ENCODE results near the gene LRP1.

Gene LRP1

GRCh38 chr12:57210926-57211692, 82.8 kb downstream of the LRP1 start:
- Mint-ChIP-seq H3K4me3 (no peak overlapping the region), H3K36me3 (ENCODE audit: low read depth) (no peaks in the 10 kb centered on the region), H3K9me3 (no peaks in the 10 kb centered on the region), H3K27me3 (peaks cover 29% of the 10 kb centered on the region), H3K4me1 (ENCODE audit: low read depth) (peaks cover 21% of the 10 kb centered on the region), H3K27ac (no peak overlapping the region)
- DNase-seq, result no peak

DNA sequence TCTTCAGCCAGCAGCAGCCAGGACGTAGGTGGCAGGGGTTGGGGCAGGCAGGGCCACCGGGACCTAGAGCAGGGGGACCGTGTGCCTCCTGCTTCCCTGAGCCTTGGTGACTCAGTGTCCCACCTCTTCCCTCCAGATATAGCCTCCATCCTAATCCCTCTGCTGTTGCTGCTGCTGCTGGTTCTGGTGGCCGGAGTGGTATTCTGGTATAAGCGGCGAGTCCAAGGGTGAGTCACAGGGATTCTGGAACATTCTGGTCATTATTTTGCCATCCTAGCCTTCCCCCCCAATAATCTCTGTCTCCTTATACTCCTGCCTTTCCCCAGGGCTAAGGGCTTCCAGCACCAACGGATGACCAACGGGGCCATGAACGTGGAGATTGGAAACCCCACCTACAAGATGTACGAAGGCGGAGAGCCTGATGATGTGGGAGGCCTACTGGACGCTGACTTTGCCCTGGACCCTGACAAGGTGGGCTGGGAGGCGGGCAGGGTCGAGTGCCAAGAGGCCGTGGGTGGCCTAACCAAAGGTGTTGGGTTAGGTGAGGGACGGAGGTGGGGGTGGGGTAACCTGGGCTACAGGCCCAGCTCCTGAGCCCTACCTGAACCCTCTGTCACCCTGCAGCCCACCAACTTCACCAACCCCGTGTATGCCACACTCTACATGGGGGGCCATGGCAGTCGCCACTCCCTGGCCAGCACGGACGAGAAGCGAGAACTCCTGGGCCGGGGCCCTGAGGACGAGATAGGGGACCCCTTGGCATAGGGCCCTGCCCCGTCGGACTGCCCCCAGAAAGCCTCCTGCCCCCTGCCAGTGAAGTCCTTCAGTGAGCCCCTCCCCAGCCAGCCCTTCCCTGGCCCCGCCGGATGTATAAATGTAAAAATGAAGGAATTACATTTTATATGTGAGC, 83.8 kb downstream of the LRP1 start:
- Mint-ChIP-seq H3K4me3 (no peak overlapping the region), H3K27ac (no peak overlapping the region), H3K27me3 (peaks cover 33% of the 10 kb centered on the region), H3K9me3 (no peaks in the 10 kb centered on the region), H3K4me1 (ENCODE audit: low read depth) (peaks cover 22% of the 10 kb centered on the region), H3K36me3 (ENCODE audit: low read depth) (no peaks in the 10 kb centered on the region)
- no peak for DNase-seq

- Mint-ChIP-seq H3K4me1 (ENCODE audit: low read depth) (peaks cover 29% of the 10 kb centered on the region), H3K36me3 (ENCODE audit: low read depth) (no peaks in the 10 kb centered on the region), H3K4me3 (no peak overlapping the region), H3K27me3 (peaks cover 39% of the 10 kb centered on the region), H3K9me3 (no peaks in the 10 kb centered on the region), H3K27ac (no peak overlapping the region)
- no peak for DNase-seq
Measured at GRCh38 chr12:57212701-57213057, 84.4 kb downstream of the LRP1 start.

- no peak overlapping the region for H3K4me3 Mint-ChIP-seq
- H3K27me3 Mint-ChIP-seq, result peaks cover 44% of the 10 kb centered on the region
- H3K4me1 Mint-ChIP-seq (ENCODE audit: low read depth), result peaks cover 29% of the 10 kb centered on the region
- no peak overlapping the region for H3K27ac Mint-ChIP-seq
- DNase-seq, result peak; percentile 91
- H3K36me3 Mint-ChIP-seq (ENCODE audit: low read depth), result no peaks in the 10 kb centered on the region
- H3K9me3 Mint-ChIP-seq, result no peaks in the 10 kb centered on the region
Measured at GRCh38 chr12:57213058-57213715, 84.9 kb downstream of the LRP1 start.

GRCh38 chr12:57213763-57214397, 85.6 kb downstream of the LRP1 start:
- Mint-ChIP-seq H3K4me1 (ENCODE audit: low read depth) (peaks cover 29% of the 10 kb centered on the region), H3K27ac (no peak overlapping the region), H3K4me3 (no peak overlapping the region)

GRCh38 chr12:57214398-57214781, 86.1 kb downstream of the LRP1 start:
- H3K27me3 Mint-ChIP-seq, result peaks cover 56% of the 10 kb centered on the region
- no peak overlapping the region for H3K4me3 Mint-ChIP-seq
- no peak overlapping the region for H3K27ac Mint-ChIP-seq
- no peaks in the 10 kb centered on the region for H3K9me3 Mint-ChIP-seq
- peak; percentile 79 for DNase-seq
- H3K36me3 Mint-ChIP-seq (ENCODE audit: low read depth), result no peaks in the 10 kb centered on the region
- H3K4me1 Mint-ChIP-seq (ENCODE audit: low read depth), result peaks cover 29% of the 10 kb centered on the region

More at GRCh38 chr12:57213763-57214397, 85.6 kb downstream of the LRP1 start:
- H3K36me3 Mint-ChIP-seq (ENCODE audit: low read depth), result no peaks in the 10 kb centered on the region
- no peak for DNase-seq
- H3K9me3 Mint-ChIP-seq, result no peaks in the 10 kb centered on the region
- H3K27me3 Mint-ChIP-seq, result peaks cover 51% of the 10 kb centered on the region

- Mint-ChIP-seq H3K27me3 (peaks cover 62% of the 10 kb centered on the region), H3K36me3 (ENCODE audit: low read depth) (no peaks in the 10 kb centered on the region), H3K4me1 (ENCODE audit: low read depth) (peaks cover 32% of the 10 kb centered on the region), H3K9me3 (no peaks in the 10 kb centered on the region), H3K27ac (no peak overlapping the region), H3K4me3 (no peak overlapping the region)
- no peak for DNase-seq
Measured at GRCh38 chr12:57215065-57215464, 86.8 kb downstream of the LRP1 start.

DNA sequence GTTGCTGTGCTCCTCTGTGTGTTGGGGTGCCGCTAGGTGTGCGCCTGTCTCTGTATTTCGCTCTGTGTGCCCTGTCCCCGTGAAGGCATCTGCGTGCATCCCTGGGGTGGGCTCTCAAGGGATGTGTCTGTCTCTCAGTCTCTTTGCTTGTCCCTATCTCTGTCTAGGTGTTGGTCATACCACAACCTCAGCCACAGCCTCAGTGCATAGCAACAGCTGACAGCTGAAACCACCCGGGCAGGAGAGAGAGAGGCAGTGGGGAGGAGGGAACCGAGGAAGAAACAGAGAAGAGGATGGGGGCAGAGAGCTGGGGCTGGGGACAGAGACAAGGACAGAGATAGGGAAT, 87.4 kb downstream of the LRP1 start:
- H3K27ac Mint-ChIP-seq, result no peak overlapping the region
- H3K4me1 Mint-ChIP-seq (ENCODE audit: low read depth), result peaks cover 34% of the 10 kb centered on the region
- H3K27me3 Mint-ChIP-seq, result peaks cover 65% of the 10 kb centered on the region

DNA sequence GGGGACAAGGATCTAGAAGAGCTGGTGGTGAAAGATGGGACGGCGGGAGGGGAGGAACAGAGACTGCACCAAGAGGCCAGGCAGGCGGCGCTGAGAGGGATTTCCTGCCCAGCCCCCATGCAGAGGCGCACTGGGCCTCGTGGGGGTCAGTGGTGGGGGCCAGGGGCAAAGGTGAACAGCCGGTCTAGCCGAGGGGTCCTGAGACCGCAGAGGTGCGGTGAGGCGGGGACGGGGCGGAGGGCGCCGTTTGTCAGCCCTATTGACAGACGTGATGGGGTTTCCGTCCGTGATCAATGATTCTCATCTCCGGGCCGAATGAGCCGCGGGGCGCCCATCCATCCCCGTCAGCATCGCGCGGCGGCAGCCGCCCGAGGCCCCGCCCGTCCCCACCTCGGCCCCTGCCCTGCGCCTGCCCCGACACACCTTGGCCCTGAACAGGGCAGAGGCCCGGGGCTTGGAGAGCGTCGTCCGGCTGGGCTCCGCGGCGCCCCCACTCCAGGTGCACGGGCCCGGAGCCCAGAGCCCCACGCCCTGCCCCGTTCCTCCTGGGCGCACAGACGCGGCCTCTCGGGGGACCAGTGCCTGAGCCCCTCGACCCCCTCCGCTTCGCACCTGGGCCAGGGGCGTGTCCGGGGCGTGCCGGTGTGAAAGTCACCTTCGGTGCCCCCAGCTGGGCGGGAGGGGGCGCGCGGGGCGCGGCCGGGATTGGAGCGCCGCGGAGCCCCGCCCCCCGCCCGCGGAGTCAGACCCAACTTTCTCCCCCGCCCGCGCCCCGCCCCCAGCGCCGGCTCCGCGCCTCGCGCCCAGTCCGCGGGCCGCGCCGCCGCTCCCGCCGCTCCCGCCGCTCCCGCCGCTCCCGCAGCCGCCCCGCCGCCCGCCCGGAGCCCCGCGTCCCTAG, 88.0 kb downstream of the LRP1 start, which contains the start of gene NXPH4:
NXPH4 (plus strand) TSS at position 781 of the 898 bp plus-strand sequence. CDS start 176 bp downstream, outside the sequence.
- Mint-ChIP-seq H3K36me3 (ENCODE audit: low read depth) (no peaks in the 10 kb centered on the region), H3K4me3 (peak within 1 kb of the TSS; percentile 73), H3K27me3 (peaks cover 71% of the 10 kb centered on the region), H3K4me1 (ENCODE audit: low read depth) (peaks cover 40% of the 10 kb centered on the region), H3K27ac (peak within 1 kb of the TSS; percentile 48), H3K9me3 (no peaks in the 10 kb centered on the region)
- peak; percentile 73 for DNase-seq

More for the DNA sequence above, 87.4 kb downstream of the LRP1 start:
- peak; percentile 55 for DNase-seq
- no peaks in the 10 kb centered on the region for H3K36me3 Mint-ChIP-seq (ENCODE audit: low read depth)
- peak overlapping the region; percentile 26 for H3K4me3 Mint-ChIP-seq
- no peaks in the 10 kb centered on the region for H3K9me3 Mint-ChIP-seq

DNA sequence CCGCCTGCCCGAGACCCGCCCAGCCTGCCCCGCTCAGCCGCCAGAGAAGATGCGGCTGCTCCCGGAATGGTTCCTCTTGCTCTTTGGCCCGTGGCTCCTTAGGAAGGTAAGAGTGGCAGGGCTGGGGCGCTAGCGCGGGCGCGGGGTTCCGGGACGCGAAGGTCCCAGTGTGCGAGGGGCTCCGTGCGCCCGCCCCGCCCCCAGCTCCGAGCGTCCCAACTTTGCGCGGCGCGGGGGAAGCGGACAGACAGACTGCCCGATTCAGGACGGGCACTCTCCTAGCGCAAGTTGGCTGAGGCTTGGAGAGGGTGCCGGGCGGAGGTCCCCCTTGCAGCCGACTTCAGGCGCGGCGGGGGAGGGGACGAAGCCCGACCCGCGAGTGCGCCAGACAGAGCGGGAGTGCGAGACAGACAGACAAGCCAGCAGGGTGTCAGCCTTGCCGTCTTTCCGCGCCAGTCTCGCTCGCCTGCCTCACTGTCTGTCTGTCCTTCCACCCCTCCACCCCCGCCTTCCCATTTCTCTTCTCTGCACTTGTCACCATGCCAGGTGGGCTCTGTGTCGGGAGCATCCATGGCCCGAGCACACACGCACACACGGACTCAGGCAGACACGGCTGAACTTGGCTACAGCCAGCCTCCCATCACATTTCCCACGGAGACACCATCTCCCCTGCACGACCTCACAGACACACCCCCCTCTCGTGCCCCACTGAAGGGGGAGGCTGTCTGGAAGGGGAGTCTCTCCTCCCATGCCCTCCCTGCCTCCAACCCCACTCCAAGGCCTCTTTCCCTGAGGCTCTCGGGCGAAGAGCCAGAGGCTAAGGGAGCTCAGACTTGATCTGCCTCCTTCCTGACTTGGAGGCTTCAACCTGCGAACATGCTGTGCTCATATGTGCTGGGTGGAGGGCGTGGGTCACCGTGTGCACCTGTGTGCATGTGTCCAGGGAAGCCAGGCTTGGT, 88.9 kb downstream of the LRP1 start:
- peak overlapping the region; percentile 73 for H3K4me3 Mint-ChIP-seq
- H3K27ac Mint-ChIP-seq, result peak overlapping the region; percentile 48
- peaks cover 81% of the 10 kb centered on the region for H3K27me3 Mint-ChIP-seq
- DNase-seq, result peak; percentile 58
- peaks cover 46% of the 10 kb centered on the region for H3K4me1 Mint-ChIP-seq (ENCODE audit: low read depth)
- H3K36me3 Mint-ChIP-seq (ENCODE audit: low read depth), result no peaks in the 10 kb centered on the region
- no peaks in the 10 kb centered on the region for H3K9me3 Mint-ChIP-seq

- no peak for DNase-seq
- Mint-ChIP-seq H3K9me3 (no peaks in the 10 kb centered on the region), H3K27ac (no peak overlapping the region), H3K4me3 (no peak overlapping the region), H3K27me3 (peaks cover 91% of the 10 kb centered on the region), H3K4me1 (ENCODE audit: low read depth) (peaks cover 52% of the 10 kb centered on the region), H3K36me3 (ENCODE audit: low read depth) (no peaks in the 10 kb centered on the region)
Measured at GRCh38 chr12:57218030-57218853, 90.0 kb downstream of the LRP1 start.
